Caco-2 (cell line): ENCODE measurements around the gene HDHD3. TPM values are rescaled to one million over a fixed set of nuclear protein-coding genes. Genes with fewer than 3 reads are reported as not detected.
A peak's percentile ranks its signal among the peaks of the same experiment; 100 is the strongest.
"Not testable (repeated sequence)": the region's sequence is repeated elsewhere in the genome, so short reads cannot be mapped to it uniquely, and the experiment has no call there.

ENCODE experiments used
- BruUV-seq: library from RNA; stranded (reverse); fragments of 400-500 nt; replicated peaks from 2 replicates; lab custom pipeline; 2021; lab: Mats Ljungman, UMichigan
- CTCF ChIA-PET: fragments of 300-600 bp; sonication (Branson Sonifier 250); formaldehyde crosslinking; loops from one replicate; lab custom pipeline; 2022; ENCODE audit warnings: antibody characterized with exemption; lab: Charles Lee
- POLR2A ChIA-PET: fragments of 300-600 bp; sonication (Branson Sonifier 250); formaldehyde crosslinking; loops from one replicate; lab custom pipeline; 2022; ENCODE audit warnings: antibody characterized with exemption; lab: Charles Lee
- DNase-seq, 2 experiments: peaks; one replicate each; pipeline versions ENCODE4 v3.0.0 to v3.0.0-alpha.2; 2020 to 2022
- H3K27me3 ChIP-seq: replicated peaks from 2 replicates; pipeline ENCODE4 v1.6.0; 2011; ENCODE audit warnings: low read length; ENCODE audit not compliant: control insufficient read depth, insufficient read depth
- H3K36me3 ChIP-seq: 2 replicates; pipeline ENCODE4 v1.5.1; 2011; ENCODE audit warnings: low read length; ENCODE audit not compliant: control insufficient read depth, insufficient read depth
- H3K4me1 ChIP-seq: fragments of 250-450 bp; sonication (Bioruptor Pico); 2 replicates; pipeline ENCODE4 v1.5.1; 2020; ENCODE audit warnings: mild to moderate bottlenecking
- H3K4me3 ChIP-seq: 2 replicates; pipeline ENCODE4 v1.5.1; 2011; ENCODE audit warnings: low read depth, mild to moderate bottlenecking, control low read depth, low read length
- H3K9me3 ChIP-seq: fragments of 250-450 bp; sonication (Bioruptor Pico); 2 replicates; pipeline ENCODE4 v1.5.1; 2020; ENCODE audit warnings: mild to moderate bottlenecking, moderate library complexity
- H3K27ac Mint-ChIP-seq: one replicate; pipeline ENCODE4 v1.8.0; 2022; ENCODE audit warnings: mixed read lengths; ENCODE audit not compliant: unreplicated experiment
- H3K27me3 Mint-ChIP-seq: one replicate; pipeline ENCODE4 v1.8.0; 2022; ENCODE audit warnings: mixed read lengths; ENCODE audit not compliant: insufficient read depth, unreplicated experiment
- H3K36me3 Mint-ChIP-seq: one replicate; pipeline ENCODE4 v1.8.0; 2022; ENCODE audit warnings: mild to moderate bottlenecking, mixed read lengths; ENCODE audit not compliant: insufficient read depth, unreplicated experiment
- H3K4me1 Mint-ChIP-seq: one replicate; pipeline ENCODE4 v1.8.0; 2022; ENCODE audit warnings: low read depth, mixed read lengths; ENCODE audit not compliant: unreplicated experiment
- H3K4me3 Mint-ChIP-seq: one replicate; pipeline ENCODE4 v1.8.0; 2022; ENCODE audit warnings: mild to moderate bottlenecking, moderate library complexity, mixed read lengths; ENCODE audit not compliant: unreplicated experiment
- H3K9me3 Mint-ChIP-seq: one replicate; pipeline ENCODE4 v1.8.0; 2022; ENCODE audit warnings: mixed read lengths; ENCODE audit not compliant: unreplicated experiment
- intact Hi-C: fragments of 100-400 bp; cut with micrococcal nuclease; formaldehyde crosslinking; loops from one replicate; pipeline ENCODE4 v1.10.0; 2022; ENCODE audit not compliant: unreplicated experiment
- total RNA-seq: library from RNA; stranded (reverse); gene quantifications from 2 replicates; pipeline ENCODE4 v1.2.3, GENCODE V29; 2022
- TF ChIP-seq, protein P1 (sequence below), 2 experiments: fragments of 200-600 bp in 1 of 2; IDR thresholded peaks; 1 replicate in 1 of 2; 2 replicates in 1 of 2; pipeline versions ENCODE4 v1.5.1 to v1.8.0; 2011 to 2022; ENCODE audit warnings: antibody characterized with exemption in 1 of 2, control low read depth in 1 of 2, inconsistent platforms in 1 of 2, low read depth in 1 of 2, low read length in 1 of 2, mild to moderate bottlenecking in 1 of 2, moderate library complexity in 1 of 2; ENCODE audit not compliant: insufficient read depth in 1 of 2, severe bottlenecking in 1 of 2, unreplicated experiment in 1 of 2

HDHD3 gene
- total RNA-seq, 1 experiment from 2014 or later: 64.9 TPM

GRCh38 chr9:113380869-113381378 lies 4.1 kb upstream of the HDHD3 start:
- DNase-seq: peak in 1 of 2 experiments; percentile 63
- Mint-ChIP-seq H3K36me3 (peaks cover 27% of the 10 kb centered on the region), H3K9me3 (no peaks in the 10 kb centered on the region), H3K4me3 (peak overlapping the region; percentile 43), H3K4me1 (peaks cover 40% of the 10 kb centered on the region), H3K27ac (peak overlapping the region; percentile 85), H3K27me3 (no peaks in the 10 kb centered on the region)
- CTCF ChIA-PET: no interaction called here
- no TSS peak for BruUV-seq
- intact Hi-C loops: no loop called here
- peaks cover 4% of the 10 kb centered on the region; the same call in 1 of the 2 replicates for H3K9me3 ChIP-seq
- POLR2A ChIA-PET: no interaction called here
- H3K36me3 ChIP-seq: no peaks in the 10 kb centered on the region
- peaks cover 62% of the 10 kb centered on the region for H3K4me1 ChIP-seq
- no peak overlapping the region for H3K4me3 ChIP-seq
- H3K27me3 ChIP-seq: no peaks in the 10 kb centered on the region
- TF ChIP-seq, protein P1, sequence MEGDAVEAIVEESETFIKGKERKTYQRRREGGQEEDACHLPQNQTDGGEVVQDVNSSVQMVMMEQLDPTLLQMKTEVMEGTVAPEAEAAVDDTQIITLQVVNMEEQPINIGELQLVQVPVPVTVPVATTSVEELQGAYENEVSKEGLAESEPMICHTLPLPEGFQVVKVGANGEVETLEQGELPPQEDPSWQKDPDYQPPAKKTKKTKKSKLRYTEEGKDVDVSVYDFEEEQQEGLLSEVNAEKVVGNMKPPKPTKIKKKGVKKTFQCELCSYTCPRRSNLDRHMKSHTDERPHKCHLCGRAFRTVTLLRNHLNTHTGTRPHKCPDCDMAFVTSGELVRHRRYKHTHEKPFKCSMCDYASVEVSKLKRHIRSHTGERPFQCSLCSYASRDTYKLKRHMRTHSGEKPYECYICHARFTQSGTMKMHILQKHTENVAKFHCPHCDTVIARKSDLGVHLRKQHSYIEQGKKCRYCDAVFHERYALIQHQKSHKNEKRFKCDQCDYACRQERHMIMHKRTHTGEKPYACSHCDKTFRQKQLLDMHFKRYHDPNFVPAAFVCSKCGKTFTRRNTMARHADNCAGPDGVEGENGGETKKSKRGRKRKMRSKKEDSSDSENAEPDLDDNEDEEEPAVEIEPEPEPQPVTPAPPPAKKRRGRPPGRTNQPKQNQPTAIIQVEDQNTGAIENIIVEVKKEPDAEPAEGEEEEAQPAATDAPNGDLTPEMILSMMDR (IDR thresholded peaks at IDR 0.05; ENCODE audit: insufficient read depth in 1 of 2, low read depth in 1 of 2, low read length in 1 of 2, severe bottlenecking in 1 of 2, unreplicated experiment in 1 of 2): no peak

- peaks cover 71% of the 10 kb centered on the region for H3K4me1 ChIP-seq
- H3K9me3 Mint-ChIP-seq, H3K27me3 Mint-ChIP-seq, H3K4me3 Mint-ChIP-seq, H3K27me3 ChIP-seq, H3K36me3 ChIP-seq, CTCF ChIA-PET, H3K9me3 ChIP-seq, POLR2A ChIA-PET, H3K4me3 ChIP-seq, intact Hi-C loops, DNase-seq, BruUV-seq: not testable (repeated sequence)
- H3K27ac Mint-ChIP-seq: peak overlapping the region; percentile 85
- H3K36me3 Mint-ChIP-seq: peaks cover 35% of the 10 kb centered on the region
- H3K4me1 Mint-ChIP-seq: peaks cover 38% of the 10 kb centered on the region
Observed at GRCh38 chr9:113379829-113380210, 3.0 kb upstream of the HDHD3 start.

DNA sequence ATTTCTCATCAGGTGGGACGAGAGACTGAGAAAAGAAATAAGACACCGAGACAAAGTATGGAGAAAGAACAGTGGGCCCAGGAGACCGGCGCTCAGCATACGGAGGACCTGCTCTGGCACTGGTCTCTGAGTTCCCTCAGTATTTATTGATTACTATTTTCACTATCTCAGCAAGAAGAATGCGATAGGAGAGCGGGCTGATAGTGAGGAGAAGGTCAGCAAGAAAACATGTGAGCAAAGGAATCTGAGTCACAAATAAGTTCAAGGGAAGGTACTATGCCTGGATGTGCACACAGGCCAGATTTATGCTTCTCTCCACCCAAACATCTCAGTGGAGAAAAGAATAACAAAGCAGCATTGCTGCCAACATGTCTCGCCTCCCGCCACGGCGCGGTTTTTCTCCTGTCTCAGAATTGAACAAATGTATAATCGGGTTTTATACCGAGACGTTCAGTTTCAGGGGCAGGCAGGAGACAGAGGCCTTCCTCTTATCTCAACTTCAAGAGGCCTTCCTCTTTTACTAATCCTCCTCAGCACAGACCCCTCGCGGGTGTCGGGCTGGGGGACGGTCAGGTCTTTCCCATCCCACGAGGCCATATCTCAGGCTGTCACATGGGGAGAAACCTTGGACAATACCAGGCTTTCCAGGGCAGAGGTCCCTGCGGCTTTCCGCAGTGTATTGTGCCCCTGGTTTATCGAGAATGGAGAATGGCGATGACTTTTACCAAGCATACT lies 2.5 kb upstream of the HDHD3 start:
- intact Hi-C loops, H3K9me3 Mint-ChIP-seq, CTCF ChIA-PET, BruUV-seq, H3K36me3 ChIP-seq, H3K27me3 ChIP-seq, DNase-seq, H3K4me3 ChIP-seq, H3K9me3 ChIP-seq, POLR2A ChIA-PET, H3K27me3 Mint-ChIP-seq: not testable (repeated sequence)
- Mint-ChIP-seq H3K4me3 (peak overlapping the region; percentile 27), H3K36me3 (peaks cover 35% of the 10 kb centered on the region), H3K4me1 (peaks cover 33% of the 10 kb centered on the region), H3K27ac (peak overlapping the region; percentile 85)
- peaks cover 71% of the 10 kb centered on the region for H3K4me1 ChIP-seq
